Mesenchymal stem cell (in vitro differentiated cells and primary cell): ENCODE data around the gene EGLN3.

ENCODE experiments used
- DNase-seq: peaks from one replicate; pipeline ENCODE4 v3.0.0-alpha.2; 2013
- H2AFZ ChIP-seq: one replicate; pipeline ENCODE4 v1.6.1; 2013; ENCODE audit warnings: low read depth, mild to moderate bottlenecking, control low read depth, inconsistent platforms, low read length, moderate library complexity
- H2AK5ac ChIP-seq: 2 replicates; pipeline ENCODE4 v1.6.1; 2013; ENCODE audit warnings: low read length, moderate library complexity, mild to moderate bottlenecking, inconsistent platforms; ENCODE audit not compliant: severe bottlenecking
- H2BK120ac ChIP-seq: one replicate; pipeline ENCODE4 v1.6.1; 2013; ENCODE audit warnings: low read depth, mild to moderate bottlenecking, inconsistent platforms, low read length, moderate library complexity
- H2BK12ac ChIP-seq, 2 experiments: one replicate each; pipeline ENCODE4 v1.6.1; 2013; ENCODE audit warnings: inconsistent platforms in 2 of 2, low read length in 2 of 2, mild to moderate bottlenecking in 2 of 2, moderate library complexity in 2 of 2, control low read depth in 1 of 2
- H2BK15ac ChIP-seq: one replicate; pipeline ENCODE4 v1.6.1; 2013; ENCODE audit warnings: mild to moderate bottlenecking, low read depth, inconsistent platforms; ENCODE audit not compliant: poor library complexity, severe bottlenecking
- H2BK5ac ChIP-seq: 2 replicates; pipeline ENCODE4 v1.6.1; 2013; ENCODE audit warnings: low read depth, mild to moderate bottlenecking, low read length, control low read depth, inconsistent platforms; ENCODE audit not compliant: poor library complexity, severe bottlenecking
- H3K14ac ChIP-seq, 2 experiments: one replicate each; pipeline ENCODE4 v1.6.1; 2013; ENCODE audit warnings: inconsistent platforms in 2 of 2, low read length in 2 of 2, control low read depth in 1 of 2, mild to moderate bottlenecking in 1 of 2, moderate library complexity in 1 of 2
- H3K18ac ChIP-seq, 2 experiments: one replicate each; pipeline ENCODE4 v1.6.1; 2013; ENCODE audit warnings: inconsistent platforms in 2 of 2, low read length in 2 of 2, control low read depth in 1 of 2, low read depth in 1 of 2, mild to moderate bottlenecking in 1 of 2
- H3K23ac ChIP-seq, 2 experiments: one replicate each; pipeline ENCODE4 v1.6.1; 2013; ENCODE audit warnings: inconsistent platforms in 2 of 2, low read length in 2 of 2, mild to moderate bottlenecking in 2 of 2, moderate library complexity in 2 of 2, control low read depth in 1 of 2
- H3K27ac ChIP-seq: 2 replicates; pipeline ENCODE4 v1.5.1; 2013; ENCODE audit warnings: mild to moderate bottlenecking, moderate library complexity, low read length, control low read depth, inconsistent platforms; ENCODE audit not compliant: poor library complexity, severe bottlenecking
- H3K27me3 ChIP-seq, 2 experiments: 2 replicates each; pipeline versions ENCODE4 v1.6.1 to v1.7.0; 2013; ENCODE audit warnings: low read length in 2 of 2, mild to moderate bottlenecking in 2 of 2, moderate library complexity in 2 of 2, control low read depth in 1 of 2, inconsistent platforms in 1 of 2; ENCODE audit not compliant: control insufficient read depth in 1 of 2, insufficient read depth in 1 of 2
- H3K36me3 ChIP-seq, 2 experiments: 2 replicates each; pipeline versions ENCODE4 v1.6.1 to v1.7.0; 2013; ENCODE audit warnings: low read length in 2 of 2, control low read depth in 1 of 2, inconsistent platforms in 1 of 2, low read depth in 1 of 2, mild to moderate bottlenecking in 1 of 2; ENCODE audit not compliant: insufficient read depth in 2 of 2, control insufficient read depth in 1 of 2
- H3K4ac ChIP-seq, 2 experiments: one replicate each; pipeline ENCODE4 v1.6.1; 2013; ENCODE audit warnings: inconsistent platforms in 2 of 2, low read length in 2 of 2, mild to moderate bottlenecking in 2 of 2, moderate library complexity in 2 of 2, control low read depth in 1 of 2, low read depth in 1 of 2
- H3K4me1 ChIP-seq: 2 replicates; pipeline ENCODE4 v1.6.1; 2013; ENCODE audit warnings: low read depth, low read length, control low read depth; ENCODE audit not compliant: control insufficient read depth, insufficient read depth
- H3K4me2 ChIP-seq: 2 replicates; pipeline ENCODE4 v1.6.1; 2013; ENCODE audit warnings: low read length, mild to moderate bottlenecking, inconsistent platforms; ENCODE audit not compliant: poor library complexity, severe bottlenecking
- H3K4me3 ChIP-seq, 2 experiments: 2 replicates each; pipeline versions ENCODE4 v1.5.1 to v1.7.0; 2013; ENCODE audit warnings: low read length in 2 of 2, mild to moderate bottlenecking in 2 of 2, control low read depth in 1 of 2, low read depth in 1 of 2; ENCODE audit not compliant: insufficient read depth in 1 of 2
- H3K79me1 ChIP-seq: replicated peaks from 2 replicates; pipeline ENCODE4 v1.6.1; 2013; ENCODE audit warnings: mild to moderate bottlenecking, control low read depth, low read length, inconsistent platforms; ENCODE audit not compliant: poor library complexity, severe bottlenecking
- H3K9ac ChIP-seq: 2 replicates; pipeline ENCODE4 v1.7.0; 2013; ENCODE audit warnings: mild to moderate bottlenecking, low read length, moderate library complexity
- H3K9me3 ChIP-seq: 2 replicates; pipeline ENCODE4 v1.7.0; 2013; ENCODE audit warnings: mild to moderate bottlenecking, low read length; ENCODE audit not compliant: control insufficient read depth
- H4K8ac ChIP-seq: one replicate; pipeline ENCODE4 v1.6.1; 2013; ENCODE audit warnings: inconsistent platforms, mild to moderate bottlenecking, low read length, moderate library complexity
- H4K91ac ChIP-seq: one replicate; pipeline ENCODE4 v1.6.1; 2013; ENCODE audit warnings: mild to moderate bottlenecking, low read length, inconsistent platforms
- WGBS: methylation state at CpG from one replicate; pipeline ENCODE4 v1.1.7; 2013; ENCODE audit warnings: mixed read lengths; 5-methylcytosine and 5-hydroxymethylcytosine counted together

The EGLN3 gene

DNA sequence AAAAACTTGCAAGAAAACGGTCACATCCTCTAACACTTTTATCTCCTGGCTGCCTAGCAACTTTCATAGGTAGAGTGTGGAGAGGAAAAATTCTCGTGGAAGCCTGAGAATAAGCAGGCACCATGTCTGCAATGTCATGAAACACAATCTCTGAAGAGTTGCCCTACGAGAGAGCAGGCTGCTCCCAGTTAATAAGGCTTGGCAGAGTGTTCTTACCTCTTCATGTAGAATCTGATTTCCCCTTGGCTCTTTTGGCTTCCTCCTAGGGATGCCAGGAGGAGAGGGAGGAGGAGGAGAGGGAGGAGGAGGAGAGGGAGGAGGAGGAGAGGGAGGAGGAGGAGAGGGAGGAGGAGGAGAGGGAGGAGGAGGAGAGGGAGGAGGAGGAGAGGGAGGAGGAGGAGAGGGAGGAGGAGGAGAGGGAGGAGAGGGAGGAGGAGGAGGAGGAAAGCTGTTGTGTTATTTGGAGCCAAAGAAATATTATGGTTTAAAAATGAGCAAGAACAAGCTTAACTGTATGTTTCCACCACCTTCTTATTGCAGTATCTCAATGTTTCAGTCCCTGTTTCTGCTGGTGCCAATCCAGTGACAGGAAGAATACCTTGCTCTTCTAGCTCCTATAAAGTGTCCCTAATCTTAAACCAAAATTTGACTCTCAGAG lies 52.9 kb downstream of the EGLN3 start:
- Histone ChIP-seq H2BK15ac (no peak overlapping the region), H4K91ac (no peak overlapping the region), H3K9ac (no peak overlapping the region), H3K27me3 (peaks cover 4 to 9% of the 10 kb centered on the region in 2 experiments), H2BK5ac (no peak overlapping the region), H3K4me2 (no peak overlapping the region), H3K36me3 (no peaks in the 10 kb centered on the region), H3K4me3 (no peak overlapping the region), H3K14ac (no peak overlapping the region), H2BK120ac (no peak overlapping the region), H2AFZ (no peak overlapping the region), H3K23ac (no peak overlapping the region), H3K27ac (no peak overlapping the region), H3K4ac (no peak overlapping the region), H3K79me1 (no peaks in the 10 kb centered on the region), H4K8ac (no peak overlapping the region), H3K18ac (no peak overlapping the region), H2BK12ac (no peak overlapping the region), H3K4me1 (peaks cover 2% of the 10 kb centered on the region), H2AK5ac (no peak overlapping the region), H3K9me3 (peaks cover 7% of the 10 kb centered on the region)
- DNase-seq: no peak
- WGBS: 44% methylated on average over 2 of the region's 3 CpGs

DNA sequence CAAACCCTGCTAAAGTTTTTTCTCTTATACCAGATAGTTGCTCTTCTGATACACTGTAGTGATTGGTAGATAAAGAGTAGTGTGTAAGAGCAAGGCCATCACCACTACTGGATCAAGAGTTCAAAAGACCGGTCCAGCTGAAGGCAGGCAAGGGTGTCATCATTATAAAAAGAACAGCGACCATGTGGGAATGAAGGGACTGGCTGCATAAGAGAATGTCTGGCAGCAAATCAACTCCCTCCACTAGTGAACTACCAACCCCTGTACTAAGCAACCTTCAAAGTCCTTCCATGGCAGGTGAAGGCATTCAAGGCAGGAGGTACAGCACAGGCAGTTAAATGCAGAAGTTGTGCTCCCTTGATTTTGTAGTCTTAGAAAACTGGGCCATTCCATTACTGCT lies 53.5 kb downstream of the EGLN3 start:
- Histone ChIP-seq H3K4me3 (no peak overlapping the region), H2AFZ (no peak overlapping the region), H3K36me3 (no peaks in the 10 kb centered on the region), H3K79me1 (no peaks in the 10 kb centered on the region), H3K9ac (no peak overlapping the region), H3K14ac (no peak overlapping the region), H2BK5ac (no peak overlapping the region), H2AK5ac (no peak overlapping the region), H3K23ac (no peak overlapping the region), H4K91ac (no peak overlapping the region), H3K27ac (no peak overlapping the region), H2BK15ac (no peak overlapping the region), H3K4ac (no peak overlapping the region), H3K18ac (no peak overlapping the region), H3K27me3 (peaks cover 4 to 9% of the 10 kb centered on the region in 2 experiments), H2BK12ac (no peak overlapping the region), H4K8ac (no peak overlapping the region), H3K4me1 (peaks cover 2% of the 10 kb centered on the region), H3K9me3 (peaks cover 7% of the 10 kb centered on the region), H2BK120ac (no peak overlapping the region), H3K4me2 (no peak overlapping the region)
- no peak for DNase-seq
- WGBS: no CpG with 5 or more reads among the region's 2 CpGs

DNA sequence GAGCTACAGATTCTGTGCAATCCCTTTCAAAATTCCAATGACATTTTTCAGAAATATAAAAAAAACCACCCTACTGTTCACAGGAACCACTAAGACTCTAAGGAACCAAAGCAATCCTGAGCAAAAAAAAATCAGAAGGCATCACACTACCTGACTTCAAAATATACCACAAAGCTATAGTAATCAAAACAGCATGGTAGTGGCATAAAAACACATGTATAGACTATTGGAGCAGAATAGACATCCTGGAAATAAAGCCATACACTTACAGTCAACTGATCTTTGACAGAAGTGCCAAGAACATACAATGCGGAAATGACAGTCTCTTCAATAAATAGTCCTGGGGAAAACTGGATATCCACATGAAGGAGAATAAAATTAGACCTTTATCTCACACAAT lies 56.5 kb downstream of the EGLN3 start:
- Histone ChIP-seq H4K91ac (no peak overlapping the region), H2AFZ (no peak overlapping the region), H3K14ac (no peak overlapping the region), H2BK15ac (no peak overlapping the region), H3K4me3 (no peak overlapping the region), H3K23ac (no peak overlapping the region), H4K8ac (no peak overlapping the region), H2BK12ac (no peak overlapping the region), H3K4me2 (no peak overlapping the region), H3K27ac (no peak overlapping the region), H2BK5ac (no peak overlapping the region), H3K9ac (no peak overlapping the region), H3K4ac (no peak overlapping the region), H2AK5ac (no peak overlapping the region), H3K4me1 (no peaks in the 10 kb centered on the region), H3K79me1 (no peaks in the 10 kb centered on the region), H3K27me3 (peaks cover 0 to 5% of the 10 kb centered on the region in 2 experiments), H3K36me3 (no peaks in the 10 kb centered on the region), H2BK120ac (no peak overlapping the region), H3K9me3 (peaks cover 7% of the 10 kb centered on the region), H3K18ac (no peak overlapping the region)
- DNase-seq: no peak
- WGBS: no CpG with 5 or more reads among the region's 1 CpG

DNA sequence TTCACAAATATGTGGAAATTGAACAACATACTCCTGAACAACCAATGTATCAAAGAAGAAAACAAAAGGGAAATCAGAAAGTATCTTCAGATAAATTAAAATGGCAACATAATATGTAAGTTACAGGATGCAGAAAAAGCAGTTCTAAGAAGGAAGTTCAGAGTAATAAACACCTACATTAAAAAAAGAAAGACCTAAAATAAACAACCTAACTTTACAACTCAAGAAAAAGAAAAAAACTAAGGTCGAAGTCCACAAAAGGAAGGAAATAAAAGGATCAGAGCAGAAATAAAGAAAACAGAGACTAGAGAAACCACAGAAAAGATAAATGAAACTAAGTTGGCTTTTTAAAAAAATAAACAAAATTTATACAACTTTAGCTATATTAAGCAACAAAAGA lies 59.2 kb downstream of the EGLN3 start:
- Histone ChIP-seq H3K9me3 (peaks cover 7% of the 10 kb centered on the region), H3K79me1 (no peaks in the 10 kb centered on the region), H2BK5ac (peak overlapping the region; percentile 57), H3K14ac (no peak overlapping the region), H3K9ac (no peak overlapping the region), H3K4ac (no peak overlapping the region), H3K4me3 (no peak overlapping the region), H2AK5ac (no peak overlapping the region), H3K18ac (no peak overlapping the region), H3K36me3 (no peaks in the 10 kb centered on the region), H3K27me3 (peaks cover 0 to 4% of the 10 kb centered on the region in 2 experiments), H4K8ac (no peak overlapping the region), H3K4me2 (no peak overlapping the region), H2BK12ac (no peak overlapping the region), H2AFZ (no peak overlapping the region), H3K27ac (no peak overlapping the region), H3K23ac (no peak overlapping the region), H2BK120ac (no peak overlapping the region), H3K4me1 (no peaks in the 10 kb centered on the region), H4K91ac (no peak overlapping the region), H2BK15ac (no peak overlapping the region)
- DNase-seq: no peak
- no CpG with 5 or more reads among the region's 1 CpG for WGBS
